GM12878 (cell line): ENCODE measurements around the gene SPINT2. TPM values are rescaled to one million over a fixed set of nuclear protein-coding genes. Genes with fewer than 3 reads are reported as not detected.
A peak's percentile ranks its signal among the peaks of the same experiment; 100 is the strongest.

Experiments used
- ATF7 ChIP-seq: fragments of 450-650 bp; IDR thresholded peaks from 2 replicates; pipeline ENCODE4 v1.6.1; 2016; ENCODE audit warnings: low read depth, mild to moderate bottlenecking
- BCL3 ChIP-seq: IDR thresholded peaks from 2 replicates; pipeline ENCODE4 v1.6.1; 2011; ENCODE audit warnings: borderline replicate concordance, low read depth, mild to moderate bottlenecking, moderate library complexity, low read length; ENCODE audit not compliant: insufficient read depth, poor library complexity, severe bottlenecking
- HDAC6 ChIP-seq: fragments of 200-600 bp; sonication (generic); IDR thresholded peaks from one replicate; pipeline ENCODE4 v1.8.0; 2017; ENCODE audit warnings: antibody characterized with exemption; ENCODE audit not compliant: unreplicated experiment
- IKZF2 ChIP-seq, 2 experiments: fragments of 450-650 bp; IDR thresholded peaks; 2 replicates each; pipeline ENCODE4 v1.6.1; 2017; ENCODE audit warnings: mild to moderate bottlenecking in 2 of 2, moderate library complexity in 2 of 2
- IRF3 ChIP-seq: fragments of 450-650 bp; IDR thresholded peaks from 2 replicates; pipeline ENCODE4 v1.6.1; 2014; ENCODE audit warnings: mild to moderate bottlenecking
- JUNB ChIP-seq: IDR thresholded peaks from 2 replicates; pipeline ENCODE4 v1.6.1; 2016; ENCODE audit warnings: antibody characterized with exemption, mild to moderate bottlenecking
- MTA3 ChIP-seq: IDR thresholded peaks from 2 replicates; pipeline ENCODE4 v1.6.1; 2012; ENCODE audit warnings: low read length, inconsistent platforms, borderline replicate concordance
- NFYB ChIP-seq: IDR thresholded peaks from 2 replicates; pipeline ENCODE4 v1.6.1; 2011; ENCODE audit warnings: low read depth, mild to moderate bottlenecking, low read length, improper control_type of control experiment, moderate library complexity; ENCODE audit not compliant: insufficient read depth
- PBX3 ChIP-seq: IDR thresholded peaks from 2 replicates; pipeline ENCODE4 v1.6.1; 2011; ENCODE audit warnings: mild to moderate bottlenecking, low read depth, low read length, moderate library complexity; ENCODE audit not compliant: insufficient replicate concordance
- POLR2AphosphoS2 ChIP-seq: IDR thresholded peaks from 2 replicates; pipeline ENCODE4 v1.6.1; 2011; ENCODE audit warnings: low read depth, mild to moderate bottlenecking, low read length, improper control_type of control experiment, moderate library complexity
- RCOR1 ChIP-seq: conservative IDR thresholded peaks from 2 replicates; pipeline ENCODE4 v1.6.1; 2012; ENCODE audit warnings: low read depth, low read length, improper control_type of control experiment
- RELB ChIP-seq: fragments of 450-650 bp; IDR thresholded peaks from 2 replicates; pipeline ENCODE4 v1.6.1; 2017; ENCODE audit warnings: low read depth, mild to moderate bottlenecking, moderate library complexity
- SIN3A ChIP-seq: IDR thresholded peaks from 2 replicates; pipeline ENCODE4 v1.6.1; 2012; ENCODE audit warnings: low read depth, low read length, improper control_type of control experiment
- SP1 ChIP-seq: IDR thresholded peaks from one replicate; pipeline ENCODE4 v1.6.1; 2011; ENCODE audit warnings: low read depth, low read length
- SUZ12 ChIP-seq: fragments of 200-600 bp; sonication (generic); IDR thresholded peaks from one replicate; pipeline ENCODE4 v1.6.1; 2018; ENCODE audit warnings: antibody characterized with exemption, mild to moderate bottlenecking; ENCODE audit not compliant: unreplicated experiment
- TAF1 ChIP-seq: IDR thresholded peaks from 2 replicates; pipeline ENCODE4 v1.6.1; 2011; ENCODE audit warnings: mild to moderate bottlenecking, low read depth, low read length, borderline replicate concordance
- TCF12 ChIP-seq: IDR thresholded peaks from 2 replicates; pipeline ENCODE4 v1.6.1; 2011; ENCODE audit warnings: low read depth, mild to moderate bottlenecking, low read length
- YBX1 ChIP-seq: fragments of 450-650 bp; IDR thresholded peaks from 2 replicates; pipeline ENCODE4 v1.6.1; 2016; ENCODE audit warnings: antibody characterized with exemption
- ZNF207 ChIP-seq: fragments of 450-650 bp; IDR thresholded peaks from 2 replicates; pipeline ENCODE4 v1.6.1; 2014; ENCODE audit warnings: antibody characterized with exemption, mild to moderate bottlenecking, borderline replicate concordance
- ZNF592 ChIP-seq: fragments of 450-650 bp; IDR thresholded peaks from 2 replicates; pipeline ENCODE4 v1.6.1; 2017; ENCODE audit warnings: mild to moderate bottlenecking, moderate library complexity
- ZSCAN29 ChIP-seq: fragments of 450-650 bp; IDR thresholded peaks from 2 replicates; pipeline ENCODE4 v1.6.1; 2017; ENCODE audit warnings: mild to moderate bottlenecking, moderate library complexity
- polyA plus RNA-seq, 11 experiments: library from polyadenylated mRNA; depleted of rRNA in 4 of 11; unstranded in 6 of 11; stranded (reverse) in 5 of 11; fragments of >200 nt; fragmentation: Nextera tagmentation in 4 of 11; fragmentation: Illumina TruSeq in 1 of 11; extraction: Ambion mirVana in 4 of 11; extraction: Trizol in 1 of 11; gene quantifications; 1 replicate in 1 of 11; 2 replicates in 10 of 11; pipeline versions ENCODE4 v1.2.1 to v1.2.3, GENCODE V29; 2011 to 2016; ENCODE audit warnings: inconsistent platforms in 2 of 11, missing spikeins in 2 of 11, low read depth in 1 of 11
- total RNA-seq, 4 experiments: library from RNA; depleted of rRNA in 3 of 4; stranded (reverse); fragments of >200 nt in 3 of 4; fragmentation: Illumina TruSeq in 1 of 4; extraction: Trizol in 1 of 4; gene quantifications; 2 replicates each; pipeline versions ENCODE4 v1.2.1 to v1.2.3, GENCODE V29; 2013 to 2021

Gene SPINT2
- total and polyA plus RNA-seq, 10 of the 15 experiments (the other 5 are each of a cell fraction or from before 2014, with no cell fraction given) = 0.15 to 26.5 (median 17.5) TPM

- no peak for TF ChIP-seq ZNF592
- TF ChIP-seq NFYB = peak; percentile 59; the same call in 1 of the 2 replicates
- TF ChIP-seq JUNB = no peak
- TF ChIP-seq BCL3 = no peak
- no peak for TF ChIP-seq MTA3
- TF ChIP-seq SUZ12 = no peak
- no peak for TF ChIP-seq TAF1
- TF ChIP-seq POLR2AphosphoS2 = no peak
- TF ChIP-seq ZSCAN29 = no peak
- 0 out of 2 replicates have a peak, but pooled peaks have one; percentile 13 for TF ChIP-seq SIN3A
- no peak for TF ChIP-seq ATF7
- TF ChIP-seq RELB = no peak; the same call in 1 of the 2 replicates
- peak; percentile 70; the same call in 1 of the 2 replicates for TF ChIP-seq YBX1
- peak; percentile 61 for TF ChIP-seq SP1
- peak; percentile 33 to 41; a peak in 1 of 4 replicates for TF ChIP-seq IKZF2 (IDR thresholded peaks at IDR 0.05)
- no peak for TF ChIP-seq HDAC6
- no peak for TF ChIP-seq TCF12
- TF ChIP-seq ZNF207 = no peak
- TF ChIP-seq IRF3 = no peak
- no peak for TF ChIP-seq RCOR1
- no peak for TF ChIP-seq PBX3
Measured at GRCh38 chr19:38335949-38336637, 71.7 kb downstream of the SPINT2 start (continued).
